HUDEP-2 (cell line): Measurements from ENCODE around the gene SCAI.
A peak's percentile ranks its signal among the peaks of the same experiment; 100 is the strongest.
"Not testable (repeated sequence)": the region's sequence is repeated elsewhere in the genome, so short reads cannot be mapped to it uniquely, and the experiment has no call there.

Experiments used
- DNase-seq, 76 experiments: peaks; one replicate each; lab custom pipeline; 2025; ENCODE audit not compliant: unreplicated experiment in 76 of 76; lab: John Stamatoyannopoulos, UW

Gene SCAI

DNA sequence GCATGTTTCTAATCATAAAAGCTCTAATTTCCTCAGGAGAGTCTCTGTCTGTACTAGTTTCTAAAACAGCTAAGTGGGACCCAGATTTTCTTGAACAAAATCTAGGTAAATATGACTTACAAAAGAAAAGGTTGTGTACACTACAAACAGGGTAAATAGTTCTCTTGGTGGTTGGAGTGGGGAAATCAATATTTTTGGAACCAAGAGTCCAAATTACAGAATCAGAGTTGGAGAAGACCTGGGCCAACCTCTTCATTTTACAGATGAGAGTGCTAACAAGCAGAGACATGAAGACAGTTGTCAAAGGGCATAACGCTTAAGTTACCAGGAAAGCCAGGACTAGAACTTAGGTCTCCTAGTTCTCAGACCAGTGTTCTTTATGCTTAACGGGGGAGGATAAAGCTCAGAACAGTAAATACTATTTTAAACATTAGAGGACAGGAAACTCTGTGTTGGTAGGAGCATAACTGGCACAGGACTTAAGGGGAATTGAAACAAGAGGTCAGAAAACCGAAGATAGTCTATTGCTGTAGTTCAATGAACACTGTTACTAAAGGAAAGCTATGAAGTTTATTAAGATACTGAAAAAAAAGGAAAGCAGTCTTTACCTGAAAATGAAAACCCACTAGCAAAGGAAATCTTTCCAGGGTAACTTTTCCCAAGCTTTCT is 193.1 kb downstream of the SCAI start:
- no peak for DNase-seq

DNA sequence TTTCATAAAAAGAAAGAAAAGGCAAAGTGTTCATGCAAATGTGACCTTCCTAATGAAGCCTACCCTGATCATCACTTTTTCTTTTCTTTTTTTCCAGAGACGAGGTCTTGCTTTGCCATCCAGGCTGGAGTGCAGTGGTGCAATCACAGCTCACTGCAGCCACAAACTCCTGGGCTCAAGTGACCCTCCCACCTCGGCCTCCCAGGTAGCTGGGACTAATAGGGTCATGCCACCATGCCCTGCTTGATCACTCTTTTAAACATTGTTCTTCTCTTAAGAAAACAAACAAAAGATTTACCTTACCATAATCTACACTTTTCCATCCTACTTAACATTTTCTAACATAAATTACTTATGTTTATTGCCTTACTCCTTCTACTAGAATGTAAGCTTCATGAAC is 193.9 kb downstream of the SCAI start:
- no peak for DNase-seq

DNA sequence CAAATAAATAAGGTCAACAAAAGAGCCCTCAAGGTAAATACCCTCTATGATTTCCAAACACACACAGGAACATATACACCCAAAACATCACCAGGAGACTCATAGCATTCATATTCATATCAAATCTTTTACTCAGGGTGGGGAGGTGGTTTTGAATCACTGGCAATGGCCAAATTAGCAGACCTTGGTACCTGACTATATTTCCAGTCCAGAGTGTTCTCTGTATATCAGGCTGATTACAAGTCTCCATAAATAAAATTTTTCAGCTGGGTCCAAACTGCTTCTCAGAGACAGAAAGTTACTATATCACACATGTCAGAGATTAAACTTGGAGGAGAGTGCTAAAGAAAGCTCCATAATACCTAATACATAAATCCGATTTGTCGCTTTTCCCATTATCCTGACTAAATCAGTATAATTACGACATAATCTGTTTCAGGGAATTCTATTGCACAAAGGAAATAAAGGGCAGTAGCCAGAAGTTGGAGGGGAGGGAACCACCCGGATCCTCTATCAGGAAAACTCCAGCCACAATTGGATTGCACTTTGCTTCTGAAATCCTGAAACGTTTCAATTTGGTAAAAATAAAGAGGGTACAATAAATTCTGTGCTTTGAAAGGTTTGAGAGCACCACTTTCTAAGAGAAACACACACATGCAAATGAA is 195.5 kb downstream of the SCAI start:
- no peak for DNase-seq

DNA sequence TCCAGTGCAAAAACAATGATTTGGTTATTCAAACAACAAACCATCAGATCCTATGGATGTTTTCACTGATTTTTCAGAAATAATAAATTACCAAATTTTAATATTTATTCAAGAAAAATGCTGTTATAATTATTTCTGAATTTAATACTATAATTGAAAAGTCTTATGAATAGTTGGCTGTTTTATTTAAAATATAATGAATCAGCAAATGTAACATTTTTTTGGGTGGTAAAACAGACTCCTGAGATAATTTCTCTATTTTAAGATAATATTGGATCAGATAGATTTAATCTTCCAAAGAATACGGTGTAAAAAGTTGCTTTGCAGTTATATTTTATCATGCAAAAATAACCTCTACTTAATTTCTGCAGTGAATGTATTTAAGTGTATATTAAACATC is 197.2 kb downstream of the SCAI start:
- no peak for DNase-seq

DNA sequence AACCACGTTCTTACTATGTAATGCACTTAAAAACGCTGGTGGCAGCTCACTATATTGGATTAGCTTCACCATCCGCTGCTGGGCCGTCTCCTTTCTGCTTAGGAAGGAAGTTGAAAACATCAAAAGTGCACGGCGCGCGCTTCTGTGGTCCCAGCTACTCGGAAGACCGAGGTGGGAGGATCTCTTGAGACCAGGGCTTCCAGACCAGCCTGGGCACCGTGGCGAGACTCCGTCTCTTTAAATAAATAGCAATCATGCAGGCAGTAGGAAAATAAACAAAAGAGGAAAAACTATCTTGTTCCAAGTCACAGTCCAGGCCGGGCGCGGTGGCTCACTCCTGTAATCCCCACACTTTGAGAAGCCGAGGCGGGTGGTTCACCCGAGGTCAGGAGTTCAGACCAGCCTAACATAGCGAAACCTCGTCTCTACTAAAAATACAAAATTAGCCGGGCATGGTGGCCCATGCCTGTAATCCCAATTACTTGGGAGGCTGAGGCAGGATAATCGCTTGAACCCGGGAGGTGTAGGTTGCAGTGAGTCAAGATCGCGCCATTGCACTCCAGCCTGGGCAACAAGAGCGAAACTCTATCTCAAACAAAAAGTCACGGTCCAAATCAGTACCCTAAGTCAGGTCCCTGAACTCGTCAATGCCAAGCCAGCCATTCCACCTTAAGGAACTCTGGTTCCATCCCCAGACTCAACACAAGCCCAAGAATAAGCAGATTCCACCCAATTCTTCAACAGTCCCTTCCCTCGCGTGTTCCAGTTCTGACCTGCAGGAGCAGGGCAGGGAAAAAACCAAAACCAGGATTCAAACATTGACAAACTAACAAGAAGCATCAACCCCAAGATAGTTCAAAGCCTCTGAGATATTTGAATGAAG is 201.4 kb downstream of the SCAI start:
- peak in 22 of 76 experiments; percentile 4 to 49 (median 28) for DNase-seq

DNA sequence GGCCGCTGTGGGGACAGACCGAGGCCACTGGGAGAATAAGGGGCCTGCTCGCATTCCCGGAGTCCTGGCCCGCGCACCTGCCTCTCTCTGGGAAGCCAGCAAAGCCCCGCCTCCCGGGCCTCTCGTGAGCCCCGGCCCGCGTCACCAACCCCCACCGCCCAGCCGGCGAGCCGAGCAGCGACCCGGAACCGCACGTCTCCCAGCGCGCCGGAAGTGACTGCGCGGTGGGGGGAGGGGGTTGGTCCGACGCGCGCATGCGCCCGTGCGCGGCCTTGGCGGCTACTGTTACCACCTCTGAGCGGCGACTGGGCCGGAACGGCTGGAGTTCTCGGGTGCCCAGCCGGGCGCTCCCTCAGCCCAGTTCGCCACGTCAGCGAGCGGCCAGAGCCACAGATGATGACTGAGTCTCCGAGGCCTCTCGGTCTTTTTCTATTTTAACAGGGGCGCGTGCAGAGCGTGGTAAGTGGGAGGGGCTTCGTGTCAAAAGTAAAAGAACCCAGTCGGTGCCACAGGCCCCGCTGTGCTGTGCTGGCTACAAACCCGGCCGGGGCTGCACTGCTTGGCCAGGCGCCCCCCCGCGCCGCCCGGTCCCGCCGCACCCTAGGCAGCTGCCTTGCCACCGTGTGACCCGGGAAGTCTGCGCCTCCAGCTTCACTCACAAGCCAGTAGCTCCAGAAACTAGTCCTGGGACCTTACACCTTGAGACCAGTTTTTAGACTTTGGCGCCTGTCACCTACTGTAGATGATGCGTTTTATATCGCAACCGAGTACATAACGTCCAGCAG is 202.2 kb downstream of the SCAI start, which contains the start of gene GOLGA1:
Gene GOLGA1 (minus strand): TSS at position 190 of the 785 bp plus-strand sequence. CDS start 2,372 bp downstream, outside the sequence.
- DNase-seq = peak in 75 of 76 experiments; percentile 44 to 95 (median 87)

DNA sequence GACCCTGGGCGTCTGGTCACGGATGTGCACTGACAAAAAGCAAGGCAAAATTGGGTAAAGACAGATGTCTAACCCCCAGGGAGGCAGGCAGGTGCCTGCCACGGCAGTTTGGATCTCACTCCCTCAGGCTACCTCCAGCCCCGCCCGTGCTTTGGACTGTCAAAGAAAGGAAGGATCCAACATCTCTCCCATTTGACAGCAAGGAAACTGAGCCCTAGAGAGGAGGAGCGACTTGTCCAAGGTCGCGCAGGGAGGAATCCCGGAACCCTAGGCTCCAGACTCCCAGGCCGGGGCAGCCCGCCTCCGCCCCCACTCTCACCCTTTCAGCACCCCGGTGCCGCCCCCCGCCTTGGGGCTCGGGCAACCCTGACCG is 202.8 kb downstream of the SCAI start:
- DNase-seq = peak in 7 of 76 experiments; percentile 42 to 57 (median 50)

DNA sequence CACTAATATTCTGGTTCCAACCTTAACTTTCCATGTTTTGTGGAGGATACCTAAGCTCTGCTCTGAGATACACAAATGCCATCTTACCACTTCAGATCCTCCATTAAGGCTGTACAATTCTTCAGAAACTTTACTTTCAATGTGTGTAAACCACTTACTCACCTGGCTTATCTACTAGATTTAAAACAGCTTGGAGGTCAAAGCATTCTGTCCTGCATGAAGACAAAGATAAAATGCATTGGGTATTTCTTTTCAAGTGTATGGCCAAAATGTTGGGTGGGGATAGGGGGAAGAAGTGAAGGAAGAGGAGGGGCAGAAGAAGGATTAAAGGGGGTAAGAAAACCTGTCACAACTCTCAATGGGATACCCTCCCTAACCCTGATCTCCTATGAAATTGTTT is 203.4 kb downstream of the SCAI start:
- no peak for DNase-seq

DNA sequence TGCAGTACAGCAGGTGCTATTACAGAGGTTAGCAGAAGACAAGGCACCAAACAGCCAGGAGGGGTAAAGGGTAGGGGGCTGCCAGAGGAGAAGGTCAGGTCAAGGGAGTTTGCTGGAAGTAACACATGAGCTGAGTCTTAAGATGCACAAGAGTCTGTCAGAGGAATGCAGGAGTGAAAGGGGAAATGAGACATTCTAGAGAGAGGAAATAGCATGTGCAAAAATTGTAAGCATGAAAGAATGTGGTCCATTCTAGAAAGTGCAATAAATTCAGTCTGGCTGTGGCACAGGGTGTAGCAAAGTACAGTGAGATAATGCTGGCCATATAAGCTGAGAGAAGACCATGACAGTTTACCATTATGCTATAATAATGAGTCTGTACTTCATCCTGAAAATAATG is 209.0 kb downstream of the SCAI start:
- no peak for DNase-seq

DNA sequence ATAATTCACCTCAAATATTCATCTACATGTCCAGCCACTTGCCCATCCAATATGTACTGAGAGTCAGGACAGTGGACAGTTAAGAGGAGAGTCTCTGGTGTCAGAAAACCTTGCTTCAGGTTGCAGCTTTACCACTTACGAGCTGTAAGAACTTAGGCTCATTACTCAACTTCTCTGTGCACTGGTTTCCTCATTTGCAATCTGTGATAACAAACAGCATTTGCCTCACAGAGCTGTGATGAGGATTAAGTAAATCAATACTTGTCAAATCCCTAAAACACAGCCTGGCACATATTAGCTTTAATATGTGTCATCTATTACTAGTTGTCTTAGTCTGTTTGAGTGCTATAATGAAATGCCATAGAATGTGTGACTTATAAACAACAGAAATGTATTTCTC is 211.0 kb downstream of the SCAI start:
- DNase-seq = no peak

DNA sequence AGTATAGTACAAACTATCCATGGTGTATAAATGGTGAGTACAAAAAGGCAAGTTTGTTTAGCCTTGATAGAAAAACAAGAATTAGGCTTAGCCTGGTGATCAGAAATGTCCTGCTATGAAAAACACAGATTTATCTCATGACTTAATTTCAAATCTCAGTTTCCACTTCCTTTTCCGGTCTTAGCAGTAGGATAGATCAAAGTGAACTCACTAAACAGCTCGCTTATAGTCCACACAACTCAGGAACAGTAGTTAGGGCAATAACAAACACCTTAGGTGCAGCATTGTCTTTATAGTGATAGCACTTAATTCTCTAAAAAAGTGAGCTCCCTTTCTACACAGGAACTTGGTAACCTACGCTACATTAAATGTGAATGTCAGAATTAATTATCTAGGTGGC is 213.9 kb downstream of the SCAI start:
- DNase-seq = no peak

DNA sequence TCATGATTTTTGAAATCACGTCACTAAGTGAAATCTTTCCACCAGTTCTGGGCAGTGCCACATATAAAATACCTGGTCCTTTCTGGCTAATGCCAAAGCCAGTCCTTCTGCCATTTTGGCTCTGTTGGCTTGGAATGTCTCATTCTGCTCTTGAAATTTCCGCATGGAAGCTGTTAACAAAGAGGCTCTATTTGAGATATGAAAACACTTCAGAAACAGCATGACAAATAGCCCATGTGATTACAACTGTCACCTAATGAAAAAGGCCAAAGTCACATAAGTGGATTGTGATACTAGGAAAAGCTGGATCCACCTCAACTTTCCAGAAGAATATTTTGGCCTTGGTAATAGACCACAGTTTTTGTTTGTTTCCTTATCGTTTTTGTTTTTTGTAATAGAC is 215.2 kb downstream of the SCAI start:
- DNase-seq = no peak

DNA sequence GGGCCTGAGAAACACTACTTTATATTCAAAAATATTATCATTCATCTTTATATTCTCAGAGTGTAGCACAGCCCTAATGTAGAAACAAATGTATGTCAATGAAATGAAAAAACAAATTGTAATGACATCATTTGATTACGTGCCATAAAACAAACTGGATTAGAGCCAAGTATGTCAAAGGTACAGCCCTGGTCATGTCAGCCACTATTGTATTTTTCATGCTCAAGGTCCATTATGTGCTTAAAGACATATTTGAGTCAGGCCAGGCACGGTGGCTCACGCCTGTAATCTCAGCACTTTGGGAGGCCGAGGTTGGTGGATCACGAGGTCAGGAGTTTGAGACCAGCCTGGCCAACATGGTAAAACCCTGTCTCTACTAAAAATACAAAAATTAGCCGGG is 222.9 kb downstream of the SCAI start:
- DNase-seq = not testable (repeated sequence)

DNA sequence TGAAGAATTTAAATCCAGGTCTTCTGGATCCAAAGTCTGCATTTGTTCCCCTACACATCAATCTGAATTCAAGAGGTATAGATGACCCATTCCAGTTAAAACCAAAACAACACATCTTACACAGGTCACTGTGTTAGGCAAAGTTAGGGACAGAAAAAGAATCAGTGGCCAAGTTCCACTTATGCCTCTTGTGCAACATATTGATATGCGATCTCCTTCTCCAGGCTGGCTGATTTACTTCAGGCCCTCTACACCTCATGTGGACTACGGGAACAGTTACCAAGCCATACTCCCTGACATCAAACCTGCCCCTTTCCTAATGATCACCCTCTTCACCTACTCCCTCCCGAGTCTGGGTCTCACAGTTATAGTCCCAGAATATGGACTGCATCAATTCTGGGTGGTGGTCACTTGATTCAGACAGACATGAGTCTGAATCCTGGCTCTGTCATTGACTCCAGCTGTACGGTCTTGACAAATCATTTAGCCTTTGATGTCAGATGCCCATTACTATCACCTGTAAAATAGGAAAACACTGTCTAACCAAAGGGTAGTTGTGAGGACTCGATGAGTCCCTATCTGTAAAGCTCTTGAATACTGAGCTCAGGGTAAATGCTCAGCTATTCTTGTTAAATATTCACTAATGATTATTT is 228.4 kb downstream of the SCAI start:
- DNase-seq = no peak

DNA sequence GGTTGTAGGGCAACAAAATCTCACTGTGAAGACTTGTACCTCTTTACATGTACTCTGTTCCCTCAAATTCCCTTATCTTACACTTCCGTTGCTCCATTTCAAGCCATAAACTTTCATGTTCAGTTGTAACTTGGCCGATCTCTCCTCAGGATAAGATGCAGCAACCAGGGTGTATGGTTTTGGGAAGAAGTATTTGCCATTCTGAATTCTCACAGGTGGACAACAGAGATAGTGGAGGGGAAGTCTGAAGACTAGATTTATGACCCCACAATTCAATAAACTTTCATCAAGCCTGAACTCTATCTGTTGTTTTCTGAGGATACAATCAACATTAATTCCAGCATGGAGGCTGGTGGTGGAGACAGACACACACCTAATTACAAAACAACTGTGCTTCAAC is 229.9 kb downstream of the SCAI start:
- DNase-seq = no peak

DNA sequence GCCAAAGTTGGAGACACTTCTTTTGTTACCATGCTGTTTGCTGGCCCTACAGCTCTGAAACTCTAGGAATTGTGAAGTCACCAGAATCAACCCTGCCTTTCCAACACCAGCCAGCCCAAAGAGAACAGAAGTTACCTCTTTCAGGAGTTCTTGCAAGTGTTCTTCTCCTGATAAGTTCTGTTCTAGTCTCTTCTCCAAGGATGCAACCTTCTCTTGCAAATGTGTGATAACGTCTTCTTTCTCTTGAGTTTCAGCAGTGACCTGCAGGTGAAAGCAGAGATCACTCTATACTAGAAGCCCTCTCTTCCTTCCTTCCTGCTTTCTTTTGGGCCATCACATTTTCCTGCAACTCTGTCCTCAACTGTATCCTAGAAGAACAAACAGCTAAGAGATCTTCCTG is 231.6 kb downstream of the SCAI start:
- DNase-seq = no peak

DNA sequence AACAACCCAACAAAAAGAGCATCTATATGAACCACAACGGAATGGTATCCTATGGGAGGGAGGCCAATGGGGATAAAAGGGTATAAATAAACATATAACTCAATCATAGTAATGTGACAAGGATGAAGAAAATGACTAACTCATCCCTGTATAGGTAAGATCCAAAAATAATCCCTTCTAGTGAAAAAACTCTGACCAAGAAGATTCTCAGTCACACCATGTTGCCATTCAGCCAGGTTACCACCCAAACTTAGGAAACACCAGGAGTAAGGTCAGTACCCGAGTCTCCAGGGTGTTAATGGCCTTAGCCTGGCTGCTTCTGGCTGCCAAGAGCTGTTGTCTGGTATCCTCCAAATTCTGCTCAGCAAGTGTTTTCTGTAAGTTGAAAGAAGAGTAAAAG is 235.2 kb downstream of the SCAI start:
- DNase-seq = no peak

DNA sequence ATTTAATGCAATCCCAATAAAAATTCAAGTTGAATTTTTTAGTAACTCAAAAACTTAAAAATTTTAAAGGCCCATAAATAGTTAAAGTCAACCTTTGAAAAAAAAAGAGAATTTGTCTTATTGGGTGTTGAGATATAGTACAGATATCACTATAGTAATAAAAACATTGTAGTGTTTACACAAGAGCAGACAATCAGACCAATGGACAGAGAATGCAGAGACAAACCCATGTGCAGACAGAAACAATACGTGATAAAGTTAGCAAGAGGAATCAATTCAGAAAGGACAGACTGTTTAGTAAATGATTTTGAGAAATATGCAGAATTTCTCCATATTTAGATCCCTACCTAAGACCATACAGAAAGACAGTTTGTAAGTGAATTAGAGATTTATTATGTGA is 236.4 kb downstream of the SCAI start:
- no peak for DNase-seq

DNA sequence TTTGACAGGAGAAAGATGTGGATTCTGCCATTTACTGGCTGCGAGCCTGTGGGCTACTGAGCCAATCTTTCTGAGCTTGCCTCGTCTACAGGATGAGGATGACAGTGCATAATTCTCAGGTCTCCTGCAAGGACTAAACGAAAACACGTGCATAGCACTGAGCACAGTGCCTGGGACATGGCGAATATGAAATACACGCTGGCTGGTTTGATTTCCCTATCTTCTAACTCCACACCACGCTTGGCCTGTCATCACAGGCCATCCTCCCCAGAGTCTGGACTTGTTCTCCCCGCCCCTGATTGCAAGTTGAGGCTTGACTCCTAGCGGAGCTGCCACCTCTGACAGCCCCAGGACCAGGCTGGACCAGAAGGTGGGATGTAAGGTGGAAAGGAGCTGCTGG is 243.5 kb downstream of the SCAI start:
- no peak for DNase-seq
